Lung (tissue), 12 donors: ENCODE results near the gene USP34. TPM values are rescaled to one million over a fixed set of nuclear protein-coding genes. Genes with fewer than 3 reads are reported as not detected.
A peak's percentile ranks its signal among the peaks of the same experiment; 100 is the strongest.

ENCODE experiments used
- ATAC-seq: fragments of 200-7000 bp; cut with Tn5 transposase; one replicate; pipeline ENCODE4 v1.9.1; 2020; ENCODE audit warnings: moderate number of reproducible peaks; ENCODE audit not compliant: insufficient read depth, low FRiP score
- DNase-seq, 3 donors: peaks; one replicate each; pipeline ENCODE4 v3.0.0-alpha.2; 2013 to 2017
- H3K27ac ChIP-seq, 2 donors: one replicate each; pipeline ENCODE4 v1.5.1; 2013; ENCODE audit warnings: mild to moderate bottlenecking in 2 of 2, moderate library complexity in 2 of 2, control low read depth in 1 of 2, inconsistent platforms in 1 of 2, low read depth in 1 of 2, low read length in 1 of 2
- H3K27me3 ChIP-seq, 3 donors: one replicate each; pipeline ENCODE4 v1.5.1; 2013; ENCODE audit warnings: low read length in 2 of 3; ENCODE audit not compliant: control insufficient read depth in 3 of 3, insufficient read depth in 3 of 3
- H3K36me3 ChIP-seq, 4 donors: one replicate each; pipeline ENCODE4 v1.5.1; 2013; ENCODE audit warnings: low read length in 4 of 4, mild to moderate bottlenecking in 1 of 4, moderate library complexity in 1 of 4; ENCODE audit not compliant: control insufficient read depth in 4 of 4, insufficient read depth in 4 of 4
- H3K4me1 ChIP-seq, 5 donors: one replicate each; pipeline ENCODE4 v1.5.1; 2013; ENCODE audit warnings: low read length in 5 of 5, mild to moderate bottlenecking in 2 of 5, moderate library complexity in 1 of 5; ENCODE audit not compliant: control insufficient read depth in 5 of 5, insufficient read depth in 5 of 5
- H3K4me3 ChIP-seq: one replicate; pipeline ENCODE4 v1.5.1; 2013; ENCODE audit warnings: mild to moderate bottlenecking, control low read depth, moderate library complexity
- H3K9ac ChIP-seq, 2 donors: one replicate each; pipeline ENCODE4 v1.5.1; 2013; ENCODE audit warnings: low read length in 2 of 2, control low read depth in 1 of 2; ENCODE audit not compliant: insufficient read depth in 1 of 2
- H3K9me3 ChIP-seq, 4 donors: one replicate each; pipeline ENCODE4 v1.5.1; 2013; ENCODE audit warnings: low read length in 3 of 4, mild to moderate bottlenecking in 1 of 4, moderate library complexity in 1 of 4; ENCODE audit not compliant: control insufficient read depth in 4 of 4, insufficient read depth in 3 of 4
- CTCF ChIP-seq: IDR thresholded peaks from 2 replicates; pipeline ENCODE4 v1.5.1; 2012; ENCODE audit warnings: mild to moderate bottlenecking; ENCODE audit errors: control extremely low read depth, extremely low read depth
- WGBS, 2 donors: extraction: QIAGEN DNeasy Blood & Tissue Kit; methylation state at CpG; one replicate each; pipeline ENCODE4 v1.1.7; 2013; 5-methylcytosine and 5-hydroxymethylcytosine counted together
- polyA plus RNA-seq, 2 donors: library from polyadenylated mRNA; stranded (reverse); fragments of 200-250 nt; gene quantifications; one replicate each; pipeline ENCODE4 v1.2.1, GENCODE V29; 2013
- total RNA-seq, 2 donors: library from RNA; depleted of rRNA in 1 of 2; stranded (reverse); fragments of >200 nt in 1 of 2; gene quantifications; one replicate each; pipeline ENCODE4 v1.2.1, GENCODE V29; 2014 to 2021
- donor health status: control.
- donor health status: control.
- donor health status: Bipolar disorder and iron deficiency.
- donor health status: healthy.
- donor health status: DM: yes; HTN: yes; CAD: no.

Gene USP34
- total and polyA plus RNA-seq, 4 donors: 38.7 to 233 (median 67.8) TPM

DNA sequence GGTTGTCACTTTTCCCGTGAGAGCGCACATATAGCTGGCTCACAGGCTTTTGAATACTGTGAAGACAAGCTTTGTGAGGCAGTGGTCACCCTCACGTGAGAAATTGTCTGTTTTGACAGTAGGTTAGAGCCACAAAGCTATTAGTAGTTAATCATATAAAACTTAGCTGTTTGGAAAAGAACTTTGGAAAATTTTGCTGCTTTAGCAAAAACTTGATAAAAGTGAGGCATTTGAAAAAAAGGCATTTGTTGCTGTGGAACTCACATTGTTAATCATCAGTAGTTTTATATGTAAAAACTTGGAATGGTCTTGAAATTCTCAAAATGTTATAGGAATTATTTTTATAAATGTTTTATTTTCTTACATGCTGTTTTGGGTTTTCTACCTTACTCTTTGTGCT lies 286.6 kb downstream of the USP34 start:
- no peak for TF ChIP-seq CTCF
- no peak for DNase-seq
- 94% methylated on average over 3 of the region's 3 CpGs for WGBS, 2 donors

GRCh38 chr2:61183795-61184194 lies 287.1 kb downstream of the USP34 start:
- peaks cover 43 to 68% (median 63%) of the 10 kb centered on the region in 4 donors for H3K36me3 ChIP-seq
- H3K4me1 ChIP-seq: peaks cover 16 to 29% (median 17%) of the 10 kb centered on the region in 5 donors
- H3K9me3 ChIP-seq: no peaks in the 10 kb centered on the region
- H3K27me3 ChIP-seq: no peaks in the 10 kb centered on the region
- ATAC-seq (no peak), DNase-seq (no peak)
- H3K27ac ChIP-seq: no peak overlapping the region
- TF ChIP-seq CTCF: no peak
- no peak overlapping the region for H3K4me3 ChIP-seq
- 96 to 99% methylated on average over 3 of the region's 3 CpGs for WGBS, 2 donors
- H3K9ac ChIP-seq: no peak overlapping the region

More for the DNA sequence above, 286.6 kb downstream of the USP34 start:
- ATAC-seq: no peak
- no peak overlapping the region for H3K9ac ChIP-seq
- H3K9me3 ChIP-seq: no peaks in the 10 kb centered on the region
- no peak overlapping the region for H3K27ac ChIP-seq
- no peak overlapping the region for H3K4me3 ChIP-seq
- H3K4me1 ChIP-seq: peaks cover 11 to 24% (median 15%) of the 10 kb centered on the region in 5 donors
- H3K27me3 ChIP-seq: no peaks in the 10 kb centered on the region
- H3K36me3 ChIP-seq: peaks cover 43 to 69% (median 65%) of the 10 kb centered on the region in 4 donors

- Histone ChIP-seq H3K4me3 (no peak overlapping the region), H3K27ac (no peak overlapping the region), H3K4me1 (peaks cover 16 to 38% (median 24%) of the 10 kb centered on the region in 5 donors), H3K9ac (peak overlapping the region in 1 of 2 donors; percentile 42), H3K36me3 (peaks cover 33 to 52% (median 46%) of the 10 kb centered on the region in 4 donors), H3K9me3 (no peaks in the 10 kb centered on the region), H3K27me3 (no peaks in the 10 kb centered on the region)
- no peak for ATAC-seq
- 78 to 85% methylated on average over 6 of the region's 6 CpGs for WGBS, 2 donors
- DNase-seq: no peak
- no peak for TF ChIP-seq CTCF
Measured at GRCh38 chr2:61182059-61182383, 288.9 kb downstream of the USP34 start.
